Stimulated activated CD4-positive, alpha-beta T cell treated with anti-CD3 and anti-CD28 coated beads, Interleukin-15, amount 100 ng/mL, for 1 hour (primary cell): ENCODE data around the gene PRR14L.

Experiments used
- DNase-seq, 2 donors: peaks; one replicate each; pipeline ENCODE4 v3.0.0-alpha.2; 2020; ENCODE audit warnings: low read depth in 1 of 2, low spot score in 1 of 2

Gene PRR14L

DNA sequence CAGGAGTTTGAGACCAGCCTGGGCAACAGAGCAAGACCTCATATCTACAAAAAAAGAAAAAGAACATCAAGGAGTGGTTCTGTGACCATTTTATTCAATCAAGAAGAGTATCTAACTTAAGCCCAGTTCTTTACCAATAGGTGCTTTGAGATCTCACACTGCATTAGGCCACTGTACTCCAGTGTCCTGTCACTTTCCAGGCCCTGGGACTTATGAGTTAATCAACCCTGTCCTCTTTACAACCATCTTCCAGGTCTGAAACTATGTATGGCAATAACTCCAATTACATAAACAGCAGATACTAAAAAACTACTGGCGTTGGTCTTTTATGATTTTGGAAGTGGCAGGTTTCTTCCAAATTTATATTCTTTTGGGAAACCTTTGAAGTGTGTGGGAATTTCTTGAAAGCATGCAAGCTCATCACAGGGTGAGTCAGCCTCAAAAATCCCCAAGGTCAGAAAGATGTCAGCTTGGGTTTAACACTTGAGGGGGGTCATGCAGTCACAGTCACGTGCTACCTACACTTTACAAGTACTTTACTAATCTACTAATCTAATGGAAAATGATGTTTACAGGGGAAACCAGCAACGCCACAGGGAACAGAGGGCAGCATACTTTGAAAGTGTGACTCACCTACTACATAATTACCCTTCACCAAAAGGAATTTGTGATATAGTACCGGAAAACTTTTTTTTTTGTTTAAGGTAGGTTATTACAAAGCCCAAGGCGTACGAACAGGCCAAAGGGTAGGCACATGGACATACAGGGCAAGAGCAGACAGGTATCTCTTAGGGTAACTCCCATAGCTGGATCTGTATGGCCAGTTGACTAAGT, 103.5 kb downstream of the PRR14L start:
- no peak for DNase-seq

GRCh38 chr22:31639436-31640039, 110.4 kb downstream of the PRR14L start:
- no peak for DNase-seq

- no peak for DNase-seq
Observed at GRCh38 chr22:31637891-31638618, 111.9 kb downstream of the PRR14L start.

- DNase-seq: no peak
Observed at GRCh38 chr22:31637447-31637890, 112.5 kb downstream of the PRR14L start.

GRCh38 chr22:31635638-31636306, 114.2 kb downstream of the PRR14L start:
- no peak for DNase-seq

DNA sequence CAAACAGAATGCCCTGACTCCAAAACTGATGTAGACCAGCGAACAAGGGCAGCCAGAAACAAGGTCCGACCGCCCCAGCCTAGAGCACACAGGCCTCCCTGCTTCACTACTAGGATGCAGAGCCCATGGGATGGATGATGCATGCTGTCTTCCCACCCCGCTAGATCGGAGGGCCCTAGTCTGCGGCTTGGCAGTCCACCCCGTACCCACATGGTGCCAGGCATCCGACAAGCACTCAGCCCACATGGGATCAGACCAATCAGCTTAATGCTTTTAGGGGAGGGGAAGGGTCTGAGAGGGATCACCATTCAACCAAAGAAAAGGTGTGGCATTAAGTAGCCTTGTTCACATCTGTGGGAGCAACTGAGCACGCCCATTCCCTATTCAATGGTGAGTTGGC, 118.5 kb downstream of the PRR14L start:
- no peak for DNase-seq
